GM19025 (cell line): ENCODE data around the gene SSC4D.
A peak's percentile ranks its signal among the peaks of the same experiment; 100 is the strongest.
"Not testable (repeated sequence)": the region's sequence is repeated elsewhere in the genome, so short reads cannot be mapped to it uniquely, and the experiment has no call there.

ENCODE experiments used
- ATAC-seq: cut with Tn5 transposase; IDR thresholded peaks from one replicate; pipeline ENCODE4 v1.9.1; 2021; ENCODE audit warnings: mild to moderate bottlenecking, low read depth, moderate library complexity; ENCODE audit not compliant: unreplicated experiment

SSC4D gene

DNA sequence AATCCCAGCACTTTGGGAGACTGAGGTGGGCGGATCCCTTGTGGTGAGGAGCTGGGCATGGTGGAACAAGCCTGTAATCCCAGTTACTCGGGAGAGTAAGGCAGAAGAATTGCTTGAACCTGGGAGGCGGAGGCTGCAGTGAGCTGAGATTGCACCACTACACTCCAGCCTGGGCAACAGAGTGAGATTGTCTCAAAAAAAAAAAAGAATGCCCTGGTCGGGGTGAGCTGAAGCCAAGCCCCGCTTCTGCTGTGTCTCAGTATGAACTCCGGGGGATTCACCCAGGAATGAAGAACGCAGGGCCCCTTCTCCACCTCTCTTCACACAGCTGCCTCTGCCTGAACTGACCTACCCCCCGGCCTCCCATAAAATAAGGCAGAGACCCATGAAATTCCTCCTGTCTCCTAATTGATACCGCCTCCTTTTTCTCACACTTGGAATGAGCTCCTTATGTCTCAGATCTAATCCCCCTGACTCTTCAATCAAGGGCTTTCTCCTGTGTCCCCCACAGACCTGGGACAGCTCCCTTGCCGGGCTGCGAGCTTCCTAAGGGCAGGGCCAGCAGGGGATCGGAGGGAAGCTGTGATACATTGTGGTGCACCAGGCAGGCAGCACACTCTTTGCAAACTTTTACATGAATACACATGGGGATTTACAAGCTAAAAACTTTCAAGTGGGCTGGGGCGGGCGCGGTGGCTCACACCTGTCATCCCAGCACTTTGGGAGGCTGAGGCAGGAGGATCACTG, 14.3 kb upstream of the SSC4D start:
- no peak for ATAC-seq

DNA sequence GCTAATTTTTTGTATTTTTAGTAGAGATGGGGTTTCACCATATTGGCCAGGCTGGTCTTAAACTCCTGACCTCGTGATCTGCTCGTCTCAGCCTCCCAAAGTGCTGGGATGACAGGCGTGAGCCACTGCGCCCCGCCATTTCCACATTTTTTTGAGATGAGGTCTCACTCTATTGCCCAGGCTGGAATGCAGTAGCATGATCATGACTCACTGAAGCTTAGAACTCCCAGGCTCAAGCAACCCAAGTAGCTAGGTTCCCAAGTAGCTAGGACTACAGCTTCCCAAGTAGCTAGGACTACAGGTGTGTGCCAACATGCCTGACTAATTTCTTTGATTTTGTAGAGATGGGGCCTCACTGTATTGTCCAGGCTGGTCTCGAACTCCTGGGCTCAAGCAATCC, 11.6 kb upstream of the SSC4D start:
- ATAC-seq: not testable (repeated sequence)

DNA sequence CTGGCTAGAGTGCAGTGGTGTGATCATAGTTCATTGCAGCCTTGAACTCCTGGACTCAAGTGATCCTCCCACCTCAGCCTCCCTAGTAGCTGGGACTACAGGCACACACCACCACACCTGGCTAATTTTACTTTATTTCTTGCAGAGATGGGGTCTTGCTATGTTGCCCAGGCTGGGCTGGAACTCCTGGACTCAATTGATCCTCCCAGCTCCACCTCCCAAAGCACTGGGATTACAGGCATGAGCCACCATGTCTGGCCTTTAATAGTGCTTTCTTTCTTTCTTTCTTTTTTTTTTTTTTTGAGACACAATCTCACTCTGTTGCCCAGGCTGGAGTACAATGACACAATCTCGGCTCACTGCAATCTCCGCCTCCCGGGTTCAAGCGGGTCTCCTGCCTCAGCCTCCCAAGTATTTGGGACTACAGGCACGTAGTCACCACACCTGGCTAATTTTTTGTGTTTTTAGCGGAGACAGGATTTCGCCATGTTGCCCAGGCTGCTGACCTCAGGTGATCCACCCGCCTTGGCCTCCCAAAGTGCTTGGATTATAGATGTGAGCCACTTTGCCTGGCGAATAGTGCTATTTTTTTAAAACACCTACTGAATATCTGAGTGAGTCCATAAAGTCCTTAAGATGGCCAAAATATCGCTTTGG, 8.3 kb upstream of the SSC4D start:
- not testable (repeated sequence) for ATAC-seq

DNA sequence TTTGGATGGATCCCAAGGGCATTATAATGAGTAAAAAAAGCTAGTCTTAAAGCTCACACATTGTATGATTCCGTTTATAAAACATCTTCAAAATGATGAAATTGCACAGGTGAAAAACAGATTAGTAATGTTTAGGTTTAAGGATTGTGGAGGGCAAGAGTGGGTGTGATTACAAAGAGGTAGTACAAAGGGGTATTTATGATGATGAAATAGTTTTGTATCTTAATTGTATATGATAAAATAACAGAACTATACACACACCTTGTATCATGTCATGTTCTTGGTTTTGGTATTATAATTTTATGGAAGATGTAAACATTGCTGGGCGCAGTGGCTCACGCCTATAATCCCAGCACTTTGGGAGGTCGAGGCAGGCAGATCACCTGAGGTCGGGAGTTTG, 2.8 kb upstream of the SSC4D start:
- ATAC-seq: no peak

DNA sequence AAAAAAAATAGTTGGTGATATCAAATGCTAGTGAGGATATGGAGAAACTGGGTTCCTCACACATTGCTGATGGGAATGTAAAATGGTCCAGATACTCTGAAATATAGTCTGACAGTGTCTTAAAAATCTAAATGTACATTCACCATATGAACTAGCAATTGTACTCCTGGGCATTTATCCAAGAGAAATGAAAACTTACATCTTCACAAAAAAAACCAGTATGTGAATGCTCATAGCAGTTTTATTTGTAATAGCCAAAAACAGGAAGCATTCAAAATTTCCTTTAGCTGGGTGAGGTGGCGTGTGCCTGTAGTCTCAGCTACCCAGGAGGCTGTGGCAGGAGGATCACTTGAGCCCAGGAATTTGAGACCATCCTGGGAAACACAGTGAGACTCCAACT, 2.1 kb upstream of the SSC4D start:
- no peak for ATAC-seq

DNA sequence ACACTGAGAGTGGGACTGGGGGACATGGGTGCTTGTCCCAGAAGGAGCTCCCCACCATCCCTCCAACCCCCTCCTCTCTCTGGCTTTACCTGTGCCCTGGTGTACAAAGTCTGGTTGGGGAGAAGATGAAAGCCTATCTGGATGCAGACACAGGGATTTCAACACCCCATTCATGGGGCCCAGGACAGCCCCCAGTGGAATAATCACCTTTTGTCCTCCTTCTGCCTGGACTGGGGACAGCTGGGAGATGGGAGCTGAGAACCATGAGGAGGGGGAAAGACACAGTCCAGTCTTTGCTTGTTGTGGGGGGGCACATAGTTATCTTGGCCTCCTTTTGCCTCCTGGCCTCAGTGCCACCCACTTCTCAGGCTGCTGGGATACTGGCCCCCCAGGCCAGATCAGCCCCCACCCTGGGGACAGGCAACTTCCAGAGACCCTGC, 1.4 kb downstream of the SSC4D start:
- ATAC-seq: no peak

DNA sequence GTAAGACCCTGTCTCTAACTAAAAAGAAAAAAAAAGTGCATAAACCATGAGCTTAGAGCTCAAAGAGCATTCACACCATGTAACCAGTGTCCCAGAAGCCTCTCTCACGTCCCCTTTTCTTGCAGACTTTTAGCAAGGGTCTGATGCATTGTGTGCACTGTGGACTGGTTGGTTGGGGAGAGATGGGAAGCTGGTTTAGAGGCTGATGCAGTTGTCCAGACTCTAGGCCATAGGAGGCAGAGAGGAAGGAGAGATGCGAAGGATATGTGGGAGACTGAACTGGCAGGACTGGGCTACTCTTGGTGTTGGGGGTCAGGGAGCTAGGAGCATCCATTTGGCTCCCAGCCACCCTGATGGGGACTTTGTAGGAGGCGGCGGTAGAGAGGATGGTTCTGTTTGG, 1.8 kb downstream of the SSC4D start:
- ATAC-seq: no peak

DNA sequence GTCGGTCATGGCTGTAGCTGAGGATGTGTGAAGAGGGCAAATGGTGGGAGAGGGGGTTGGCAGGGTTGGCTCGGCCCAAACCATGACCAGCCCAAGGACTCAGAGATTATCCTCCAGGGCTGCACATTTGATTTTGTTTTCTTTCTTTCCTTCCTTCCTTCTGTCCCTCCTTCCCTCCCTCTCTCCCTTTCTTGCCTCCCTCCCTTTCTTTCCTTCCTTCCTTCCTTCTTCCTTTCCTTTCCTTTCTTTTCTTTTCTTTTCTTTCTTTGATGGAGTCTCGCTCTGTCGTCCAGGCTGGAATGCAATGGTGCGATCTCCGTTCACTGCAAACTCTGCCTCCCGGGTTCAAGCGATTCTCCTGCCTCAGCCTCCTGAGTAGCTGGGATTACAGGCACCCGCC, 3.8 kb downstream of the SSC4D start:
- ATAC-seq: no peak

DNA sequence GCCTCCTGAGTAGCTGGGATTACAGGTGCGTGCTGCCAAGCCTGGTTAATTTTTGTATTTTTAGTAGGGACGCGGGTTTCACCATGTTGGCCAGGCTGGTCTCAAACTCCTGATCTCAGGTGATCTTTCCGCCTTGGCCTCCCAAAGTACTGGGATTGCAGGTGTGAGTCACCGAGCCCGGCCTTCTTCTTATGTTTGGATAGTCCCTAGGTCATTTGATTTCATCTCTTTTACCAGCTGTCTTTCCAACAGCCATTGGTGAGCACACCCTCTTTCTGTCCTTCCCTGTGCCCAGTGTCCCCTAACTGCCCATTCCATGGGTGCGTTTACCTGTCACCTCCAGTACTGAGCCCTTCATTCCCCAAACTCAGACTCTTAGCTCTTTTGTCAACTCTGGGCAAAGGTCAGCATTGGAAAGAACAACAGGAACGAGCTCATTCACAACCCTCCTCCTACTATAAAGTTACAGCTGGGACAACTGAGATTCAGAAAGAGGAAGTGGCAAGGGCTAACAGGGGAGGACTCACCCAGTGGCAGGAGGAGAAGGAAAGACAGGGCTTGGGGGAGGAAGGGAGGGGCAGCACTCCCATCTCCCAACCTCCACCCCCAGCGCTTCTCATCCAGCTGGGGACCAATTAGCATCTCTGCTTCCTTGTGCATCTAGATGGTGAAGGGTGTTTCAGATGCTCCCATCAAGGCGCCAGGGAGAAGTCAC, 5.6 kb downstream of the SSC4D start:
- ATAC-seq: no peak

DNA sequence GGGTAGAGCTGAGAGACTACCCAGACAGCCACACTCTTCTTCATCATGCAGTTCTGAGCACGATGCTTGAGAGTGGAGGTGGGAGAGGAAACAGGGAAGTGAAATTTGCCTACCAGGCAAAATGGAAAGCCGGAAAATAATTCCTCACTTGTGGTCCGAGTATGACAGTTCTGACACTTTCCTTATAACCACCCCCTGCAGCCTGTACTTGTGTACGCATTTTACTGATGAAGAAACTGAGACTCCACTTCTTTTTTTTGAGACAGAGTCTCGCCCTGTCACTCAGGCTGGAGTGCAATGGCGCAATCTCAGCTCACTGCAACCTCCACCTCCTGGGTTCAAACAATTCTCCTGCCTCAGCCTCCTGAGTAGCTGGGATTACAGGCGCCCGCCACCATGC, 6.4 kb downstream of the SSC4D start:
- not testable (repeated sequence) for ATAC-seq

DNA sequence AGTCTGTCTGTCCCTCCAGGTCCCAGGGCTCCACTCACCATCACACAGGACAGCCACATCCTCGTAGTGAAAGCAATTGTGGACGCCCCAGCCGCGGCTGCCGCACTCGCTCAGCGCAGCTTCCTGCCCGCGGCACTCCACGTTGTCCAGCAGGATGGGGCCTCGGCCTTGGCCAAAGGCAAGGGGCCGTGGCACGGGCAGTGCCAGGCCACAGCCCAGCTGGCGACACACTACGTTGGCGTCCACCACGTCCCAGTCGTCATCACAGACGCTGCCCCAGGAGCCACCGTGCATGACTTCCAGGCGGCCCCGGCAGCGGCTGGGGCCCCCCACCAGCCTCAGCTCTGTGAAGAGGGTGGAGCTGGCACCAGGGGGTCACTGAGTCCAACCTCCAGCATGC, 9.2 kb downstream of the SSC4D start:
- ATAC-seq: no peak

DNA sequence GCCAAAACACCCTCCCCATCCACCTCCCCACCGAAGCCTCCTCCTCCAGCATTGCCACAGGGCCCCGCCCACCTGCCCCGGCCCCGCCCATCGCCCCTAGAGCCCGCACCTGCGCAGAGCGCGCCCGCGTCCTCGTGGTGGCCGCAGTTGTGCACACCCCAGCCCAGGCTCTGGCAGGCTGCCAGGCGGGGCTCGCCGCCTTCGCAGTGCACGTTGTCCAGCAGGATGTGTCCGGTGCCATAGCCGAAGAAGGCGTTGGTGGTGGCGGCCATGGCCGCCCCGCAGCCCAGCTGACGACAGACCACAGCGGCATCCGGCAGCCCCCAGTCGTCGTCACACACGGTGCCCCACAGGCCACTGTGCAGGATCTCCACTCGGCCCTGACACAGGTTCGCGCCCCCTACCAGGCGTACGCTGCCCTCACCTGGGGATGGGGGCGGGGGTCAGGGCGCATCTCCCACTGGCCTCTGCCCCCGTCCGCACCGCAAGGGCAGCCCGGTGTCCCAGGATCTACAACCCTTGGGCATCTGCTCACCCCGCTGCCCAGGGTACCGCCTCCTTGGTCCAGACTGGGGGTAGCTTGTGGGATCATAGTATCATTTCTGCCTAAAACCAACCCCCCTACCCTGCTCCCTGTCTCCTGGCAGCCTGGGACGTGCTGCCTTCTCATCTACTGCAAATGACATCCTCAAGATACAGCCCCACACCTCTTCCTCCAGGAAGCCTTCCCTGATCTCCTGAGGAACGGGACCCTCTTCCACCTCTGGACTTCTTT, 11.9 kb downstream of the SSC4D start:
- ATAC-seq: peak; percentile 27

DNA sequence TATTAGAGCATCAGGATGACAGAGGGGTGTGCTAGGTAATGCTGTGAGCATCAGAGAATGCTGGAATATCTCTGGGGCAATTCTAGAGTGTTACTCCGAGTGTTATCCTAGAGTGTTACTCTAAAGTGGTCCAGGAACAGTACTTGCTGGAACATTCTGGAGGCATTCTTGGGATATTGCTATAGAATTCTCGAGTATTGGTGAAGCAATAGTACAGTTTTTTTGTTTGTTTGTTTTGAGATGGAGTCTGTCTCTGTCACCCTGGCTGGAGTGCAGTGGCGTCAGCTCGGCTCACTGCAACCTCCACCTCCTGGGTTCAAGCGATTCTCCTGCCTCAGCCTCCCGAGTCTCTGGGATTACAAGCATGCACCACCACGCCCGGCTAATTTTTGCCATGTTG, 12.6 kb downstream of the SSC4D start:
- ATAC-seq: no peak

DNA sequence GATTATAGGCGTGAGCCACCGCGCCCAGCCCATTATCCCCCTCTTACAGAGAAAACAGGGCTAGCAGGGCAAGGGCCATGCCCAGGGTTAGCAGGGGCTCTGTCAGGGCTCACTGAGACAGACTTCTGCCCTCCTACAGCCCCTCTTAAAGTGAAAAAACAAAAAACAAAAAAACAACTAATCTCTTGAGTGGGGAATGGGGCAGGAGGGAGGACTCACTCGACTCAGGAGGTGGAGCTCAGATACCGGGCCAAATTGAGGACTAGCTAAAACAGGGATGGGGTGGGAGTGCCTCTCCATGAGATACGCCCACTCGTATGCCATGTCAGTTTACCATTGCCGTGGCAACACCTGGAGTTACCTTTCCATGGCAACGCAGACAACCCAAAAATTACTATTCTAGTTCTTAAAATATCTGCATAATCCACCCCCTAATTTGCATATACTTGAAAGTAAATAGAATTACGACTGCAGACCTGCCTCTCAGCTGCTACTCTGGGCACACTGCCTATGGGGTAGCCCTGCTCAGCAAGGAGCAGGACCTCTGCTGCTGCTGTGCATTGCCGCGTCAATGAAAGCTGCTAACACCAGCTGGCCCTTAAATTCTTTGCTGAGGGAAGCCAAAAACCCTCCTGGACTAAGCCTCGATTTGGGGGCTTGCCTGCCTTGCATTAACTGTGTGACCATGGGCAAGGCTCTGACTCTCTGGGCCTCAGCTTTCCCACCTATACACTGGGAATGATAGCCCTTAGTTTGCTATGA, 13.4 kb downstream of the SSC4D start:
- no peak for ATAC-seq

DNA sequence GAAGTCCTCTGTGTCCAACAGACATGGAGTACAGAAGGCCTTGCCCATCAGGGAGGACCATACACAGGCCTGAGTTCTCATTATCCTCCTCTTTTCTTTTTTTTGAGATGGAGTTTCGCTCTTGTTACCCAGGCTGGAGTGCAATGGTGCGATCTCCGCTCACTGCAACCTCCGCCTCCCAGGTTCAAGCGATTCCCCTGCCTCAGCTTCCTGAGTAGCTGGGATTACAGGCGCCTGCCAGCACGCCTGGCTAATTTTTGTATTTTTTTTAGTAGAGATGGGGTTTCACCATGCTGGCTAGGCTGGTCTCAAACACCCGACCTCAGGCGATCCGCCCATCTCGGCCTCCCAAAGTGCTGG, 13.9 kb downstream of the SSC4D start:
- not testable (repeated sequence) for ATAC-seq

DNA sequence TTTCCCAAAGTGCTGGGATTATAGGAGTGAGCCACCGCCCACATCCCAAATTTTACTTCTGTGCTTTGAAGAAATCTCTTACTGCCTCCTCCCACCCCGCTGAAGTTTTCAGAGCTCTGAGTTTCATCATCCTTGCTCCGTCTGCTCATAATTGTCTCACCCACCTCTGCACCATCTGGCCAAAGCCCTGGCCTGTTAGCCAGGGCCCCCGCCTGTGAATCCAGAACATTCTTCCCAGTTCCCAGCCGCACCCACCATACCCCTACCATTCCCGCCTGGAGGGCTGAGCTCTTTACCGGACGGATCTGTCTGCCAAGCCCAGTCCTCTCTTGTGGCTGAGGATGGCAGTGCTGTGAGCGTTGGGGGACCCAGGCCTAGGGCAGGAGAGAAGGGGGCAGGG, 14.5 kb downstream of the SSC4D start:
- ATAC-seq: no peak

DNA sequence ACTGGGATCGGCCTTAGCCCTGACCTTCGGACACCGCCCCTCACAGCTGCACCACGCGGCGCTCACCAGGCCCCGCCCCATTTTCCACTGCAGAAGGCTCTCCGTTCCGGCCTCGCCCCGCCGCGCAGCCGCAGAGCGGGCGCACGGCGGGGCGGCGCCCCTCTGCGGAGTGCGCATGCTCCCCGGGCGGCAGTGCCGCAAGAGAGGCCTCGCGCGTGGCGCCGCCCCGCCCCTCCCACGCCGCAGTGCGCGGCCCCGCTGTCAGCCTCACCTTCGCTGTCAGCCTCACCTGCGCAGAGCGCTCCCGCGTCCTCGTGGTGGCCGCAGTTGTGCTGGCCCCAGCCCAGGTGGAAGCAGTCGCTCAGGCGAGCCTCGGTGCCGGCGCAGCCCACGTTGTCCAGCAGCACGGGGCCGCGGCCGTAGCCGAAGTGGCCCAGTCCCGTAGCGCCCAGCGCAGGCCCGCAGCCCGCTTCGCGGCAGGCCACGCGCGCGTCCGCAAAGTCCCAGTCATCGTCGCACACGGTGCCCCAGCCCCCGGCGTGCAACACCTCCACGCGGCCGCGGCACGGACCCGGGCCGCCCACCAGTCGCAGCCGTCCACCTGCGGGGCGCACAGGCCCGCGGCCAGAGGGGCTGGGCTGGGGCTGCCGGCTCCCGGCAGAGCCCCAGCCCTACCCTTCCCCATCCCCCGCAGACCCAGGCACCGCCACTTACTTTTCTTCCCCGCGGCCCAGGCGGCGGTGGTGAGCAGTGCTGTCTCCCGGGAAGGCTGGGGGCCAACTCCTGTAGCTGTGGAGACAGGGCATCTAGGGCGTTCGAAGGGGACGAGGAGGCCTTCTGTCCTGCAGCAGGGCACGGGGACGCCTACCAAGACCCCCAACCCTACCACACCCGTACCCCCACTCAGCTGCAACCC, 16.1 kb downstream of the SSC4D start:
- peak; percentile 85 for ATAC-seq

DNA sequence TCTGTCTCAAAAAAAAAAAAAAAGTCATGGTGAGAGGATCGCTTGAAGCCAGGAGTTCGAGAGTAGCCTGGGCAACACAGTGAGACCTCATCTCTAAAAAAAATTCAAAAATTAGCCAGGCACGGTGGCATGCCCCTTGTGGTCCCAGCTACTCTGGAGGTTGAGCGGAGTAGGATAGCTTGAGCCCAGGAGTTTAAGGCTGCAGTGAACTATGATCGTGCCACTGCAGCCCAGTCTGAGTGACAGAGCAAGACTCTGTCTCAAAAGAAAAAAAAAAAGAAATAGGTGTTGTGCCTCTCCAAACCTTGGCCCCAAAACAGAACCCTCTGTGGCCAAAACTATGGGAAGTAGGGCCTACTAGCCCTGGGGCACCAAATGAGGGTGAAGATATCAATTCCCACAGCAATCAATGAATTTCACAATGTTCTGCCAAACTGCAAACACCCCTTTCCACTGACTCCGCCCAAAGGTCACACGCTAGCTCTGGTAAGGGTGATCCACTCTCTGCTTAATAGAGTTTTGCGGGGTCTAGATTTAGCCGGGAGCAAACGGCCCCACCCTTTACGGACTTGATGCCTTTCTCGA, 16.9 kb downstream of the SSC4D start:
- ATAC-seq: no peak

DNA sequence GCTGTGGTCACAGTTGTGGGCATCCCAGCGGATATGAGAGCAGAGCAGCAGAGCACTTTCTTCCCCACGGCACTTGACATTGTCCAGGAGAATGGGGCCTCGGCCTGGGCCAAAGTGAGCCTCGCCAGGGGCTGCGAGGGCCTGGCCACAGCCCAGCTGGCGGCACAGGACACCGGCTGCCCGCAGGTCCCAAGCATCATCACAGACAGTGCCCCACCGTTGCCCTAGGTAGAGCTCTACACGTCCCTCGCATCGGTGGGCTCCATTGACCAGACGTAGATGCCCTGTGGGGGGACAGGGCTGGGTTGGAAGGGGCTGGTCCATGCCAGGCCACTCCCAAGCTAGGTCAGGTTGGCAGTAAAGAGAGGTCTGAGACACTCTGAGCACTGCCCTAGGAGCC, 19.4 kb downstream of the SSC4D start:
- no peak for ATAC-seq
